ENCODE measurements around the gene DHCR24.

GRCh38 chr1:54865238-54866073 is 21.5 kb downstream of the DHCR24 start:
- TF ChIP-seq POLR2A (IDR thresholded peaks at IDR 0.05) (no peak), EP300 (IDR thresholded peaks at IDR 0.05) (no peak)
- TF ChIP-seq, protein P1, sequence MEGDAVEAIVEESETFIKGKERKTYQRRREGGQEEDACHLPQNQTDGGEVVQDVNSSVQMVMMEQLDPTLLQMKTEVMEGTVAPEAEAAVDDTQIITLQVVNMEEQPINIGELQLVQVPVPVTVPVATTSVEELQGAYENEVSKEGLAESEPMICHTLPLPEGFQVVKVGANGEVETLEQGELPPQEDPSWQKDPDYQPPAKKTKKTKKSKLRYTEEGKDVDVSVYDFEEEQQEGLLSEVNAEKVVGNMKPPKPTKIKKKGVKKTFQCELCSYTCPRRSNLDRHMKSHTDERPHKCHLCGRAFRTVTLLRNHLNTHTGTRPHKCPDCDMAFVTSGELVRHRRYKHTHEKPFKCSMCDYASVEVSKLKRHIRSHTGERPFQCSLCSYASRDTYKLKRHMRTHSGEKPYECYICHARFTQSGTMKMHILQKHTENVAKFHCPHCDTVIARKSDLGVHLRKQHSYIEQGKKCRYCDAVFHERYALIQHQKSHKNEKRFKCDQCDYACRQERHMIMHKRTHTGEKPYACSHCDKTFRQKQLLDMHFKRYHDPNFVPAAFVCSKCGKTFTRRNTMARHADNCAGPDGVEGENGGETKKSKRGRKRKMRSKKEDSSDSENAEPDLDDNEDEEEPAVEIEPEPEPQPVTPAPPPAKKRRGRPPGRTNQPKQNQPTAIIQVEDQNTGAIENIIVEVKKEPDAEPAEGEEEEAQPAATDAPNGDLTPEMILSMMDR (IDR thresholded peaks at IDR 0.05), result no peak
